ENCODE measurements around the gene COA1. TPM values are rescaled to one million over a fixed set of nuclear protein-coding genes. Genes with fewer than 3 reads are reported as not detected.
"Not testable (repeated sequence)": the region's sequence is repeated elsewhere in the genome, so short reads cannot be mapped to it uniquely, and the experiment has no call there.

COA1 gene
- total RNA-seq, 1 donor from 2014 or later = 50.0 TPM

DNA sequence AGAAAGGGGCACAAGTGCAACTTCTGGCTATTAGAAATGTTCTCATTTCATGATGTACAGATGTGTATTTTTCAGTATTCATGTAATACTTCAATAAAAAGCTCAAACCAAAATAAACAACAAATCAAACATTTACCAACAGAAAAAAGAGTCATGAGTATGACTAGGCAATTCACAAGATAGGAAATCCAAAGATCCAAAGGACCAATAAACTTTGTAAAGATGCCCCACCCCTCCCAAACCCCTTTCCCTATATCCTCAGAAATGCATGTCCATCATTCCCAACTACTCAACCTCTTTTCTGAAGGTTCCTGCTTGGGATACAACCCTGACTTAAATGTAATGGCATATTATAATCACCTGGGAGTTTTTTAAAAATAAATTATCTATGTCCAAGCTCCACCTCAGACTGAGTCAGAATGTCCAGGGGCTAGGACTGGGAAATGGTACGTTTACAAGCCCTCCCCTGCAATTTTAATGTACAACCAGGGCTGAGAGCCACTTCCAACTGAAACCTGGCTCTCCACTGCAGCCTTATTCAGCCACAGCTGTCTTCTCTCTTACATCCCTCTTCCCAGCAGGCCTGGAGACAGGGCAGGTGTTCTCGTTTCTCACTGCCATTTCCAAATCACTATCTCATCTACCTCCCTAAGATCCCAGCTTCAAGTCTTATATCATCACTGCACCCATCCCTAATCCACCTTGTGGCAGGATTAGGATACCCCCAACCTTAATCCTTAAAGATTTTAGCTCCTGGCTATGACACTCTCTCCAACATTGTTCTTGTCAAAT, 36.5 kb downstream of the COA1 start:
- TF ChIP-seq, protein P1, sequence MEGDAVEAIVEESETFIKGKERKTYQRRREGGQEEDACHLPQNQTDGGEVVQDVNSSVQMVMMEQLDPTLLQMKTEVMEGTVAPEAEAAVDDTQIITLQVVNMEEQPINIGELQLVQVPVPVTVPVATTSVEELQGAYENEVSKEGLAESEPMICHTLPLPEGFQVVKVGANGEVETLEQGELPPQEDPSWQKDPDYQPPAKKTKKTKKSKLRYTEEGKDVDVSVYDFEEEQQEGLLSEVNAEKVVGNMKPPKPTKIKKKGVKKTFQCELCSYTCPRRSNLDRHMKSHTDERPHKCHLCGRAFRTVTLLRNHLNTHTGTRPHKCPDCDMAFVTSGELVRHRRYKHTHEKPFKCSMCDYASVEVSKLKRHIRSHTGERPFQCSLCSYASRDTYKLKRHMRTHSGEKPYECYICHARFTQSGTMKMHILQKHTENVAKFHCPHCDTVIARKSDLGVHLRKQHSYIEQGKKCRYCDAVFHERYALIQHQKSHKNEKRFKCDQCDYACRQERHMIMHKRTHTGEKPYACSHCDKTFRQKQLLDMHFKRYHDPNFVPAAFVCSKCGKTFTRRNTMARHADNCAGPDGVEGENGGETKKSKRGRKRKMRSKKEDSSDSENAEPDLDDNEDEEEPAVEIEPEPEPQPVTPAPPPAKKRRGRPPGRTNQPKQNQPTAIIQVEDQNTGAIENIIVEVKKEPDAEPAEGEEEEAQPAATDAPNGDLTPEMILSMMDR (IDR thresholded peaks at IDR 0.05; ENCODE audit: insufficient read depth, low read length, severe bottlenecking) = no peak

DNA sequence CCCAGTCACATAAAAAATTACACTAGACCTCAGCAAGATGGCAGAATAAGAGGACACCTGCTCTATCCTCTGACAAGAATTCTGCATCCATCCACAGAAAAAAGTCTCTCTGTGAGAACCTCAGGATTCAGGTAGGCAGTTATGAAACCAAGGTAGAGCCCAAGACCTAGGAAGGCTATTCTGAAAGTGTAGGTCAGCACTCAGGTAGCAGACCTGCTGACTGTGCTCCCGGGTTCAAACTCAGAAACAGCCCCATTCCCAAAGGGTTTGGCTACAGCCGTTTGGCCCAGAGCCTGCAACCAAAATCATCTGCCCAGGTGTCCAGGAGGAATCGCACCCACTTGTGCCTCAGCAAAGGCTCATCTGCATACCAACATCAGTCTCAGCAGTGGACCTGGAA, 37.7 kb downstream of the COA1 start:
- FAIRE-seq (no peak), DNase-seq (ENCODE audit: low read depth) (no peak)
- no peaks in the 10 kb centered on the region for H3K27me3 ChIP-seq (ENCODE audit: control insufficient read depth, insufficient read depth, low read length)
- TF ChIP-seq, protein P1 (IDR thresholded peaks at IDR 0.05; ENCODE audit: insufficient read depth, low read length, severe bottlenecking) = no peak
- no peak overlapping the region for H3K4me3 ChIP-seq (ENCODE audit: low read depth, low read length)
- H3K36me3 ChIP-seq (ENCODE audit: control insufficient read depth, insufficient read depth, low read length) = no peaks in the 10 kb centered on the region

More for the DNA sequence above, 36.5 kb downstream of the COA1 start:
- no peaks in the 10 kb centered on the region for H3K36me3 ChIP-seq (ENCODE audit: control insufficient read depth, insufficient read depth, low read length)
- no peak overlapping the region for H3K4me3 ChIP-seq (ENCODE audit: low read depth, low read length)
- DNase-seq (ENCODE audit: low read depth) (peak; percentile 52), FAIRE-seq (no peak)
- H3K27me3 ChIP-seq (ENCODE audit: control insufficient read depth, insufficient read depth, low read length) = no peaks in the 10 kb centered on the region

DNA sequence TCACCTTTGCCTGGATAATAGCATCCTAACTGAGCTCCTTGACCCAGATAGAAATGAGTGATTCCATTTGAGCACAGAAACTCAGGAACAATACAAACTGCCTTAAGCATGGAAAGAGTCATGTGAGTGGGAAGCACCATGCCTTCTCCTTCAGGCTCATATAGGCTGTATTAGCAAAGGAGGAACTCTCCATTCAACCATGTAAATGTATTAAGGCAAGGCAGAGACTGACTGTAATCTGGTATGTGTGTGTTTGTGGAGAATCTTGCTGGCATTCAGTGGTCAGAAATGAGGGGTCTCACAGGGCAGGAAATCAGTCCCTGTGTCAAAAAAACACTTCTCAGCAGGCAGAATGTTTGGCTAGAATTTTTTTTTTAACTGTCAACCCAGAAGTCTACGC, 40.2 kb downstream of the COA1 start:
- no peaks in the 10 kb centered on the region for H3K36me3 ChIP-seq (ENCODE audit: control insufficient read depth, insufficient read depth, low read length)
- FAIRE-seq (no peak), DNase-seq (ENCODE audit: low read depth) (no peak)
- no peak overlapping the region for H3K4me3 ChIP-seq (ENCODE audit: low read depth, low read length)
- no peaks in the 10 kb centered on the region for H3K27me3 ChIP-seq (ENCODE audit: control insufficient read depth, insufficient read depth, low read length)
- TF ChIP-seq, protein P1 (IDR thresholded peaks at IDR 0.05; ENCODE audit: insufficient read depth, low read length, severe bottlenecking) = no peak

- not testable (repeated sequence) for H3K4me3 ChIP-seq (ENCODE audit: low read depth, low read length); H3K36me3 ChIP-seq (ENCODE audit: control insufficient read depth, insufficient read depth, low read length); DNase-seq (ENCODE audit: low read depth); H3K27me3 ChIP-seq (ENCODE audit: control insufficient read depth, insufficient read depth, low read length); FAIRE-seq
Measured at GRCh38 chr7:43687866-43688265, 41.5 kb downstream of the COA1 start.

- H3K4me3 ChIP-seq (ENCODE audit: low read depth, low read length) = no peak overlapping the region
- FAIRE-seq (no peak), DNase-seq (ENCODE audit: low read depth) (no peak)
- no peaks in the 10 kb centered on the region for H3K36me3 ChIP-seq (ENCODE audit: control insufficient read depth, insufficient read depth, low read length)
- TF ChIP-seq, protein P1 (IDR thresholded peaks at IDR 0.05; ENCODE audit: insufficient read depth, low read length, severe bottlenecking) = no peak
- H3K27me3 ChIP-seq (ENCODE audit: control insufficient read depth, insufficient read depth, low read length) = no peaks in the 10 kb centered on the region
Measured at GRCh38 chr7:43686991-43687390, 42.3 kb downstream of the COA1 start.

- H3K27me3 ChIP-seq (ENCODE audit: control insufficient read depth, insufficient read depth, low read length) = no peaks in the 10 kb centered on the region
- no peak overlapping the region for H3K4me3 ChIP-seq (ENCODE audit: low read depth, low read length)
- FAIRE-seq (no peak), DNase-seq (ENCODE audit: low read depth) (no peak)
- no peaks in the 10 kb centered on the region for H3K36me3 ChIP-seq (ENCODE audit: control insufficient read depth, insufficient read depth, low read length)
- TF ChIP-seq, protein P1 (IDR thresholded peaks at IDR 0.05; ENCODE audit: insufficient read depth, low read length, severe bottlenecking) = no peak
Measured at GRCh38 chr7:43680736-43681135, 48.6 kb downstream of the COA1 start.
